Amniotic epithelial cell (primary cell): Measurements from ENCODE around the gene IL36B.

Experiments used
- DNase-seq: peaks from one replicate; pipeline ENCODE4 v3.0.0-alpha.2; 2010; ENCODE audit warnings: low read depth

Gene IL36B

DNA sequence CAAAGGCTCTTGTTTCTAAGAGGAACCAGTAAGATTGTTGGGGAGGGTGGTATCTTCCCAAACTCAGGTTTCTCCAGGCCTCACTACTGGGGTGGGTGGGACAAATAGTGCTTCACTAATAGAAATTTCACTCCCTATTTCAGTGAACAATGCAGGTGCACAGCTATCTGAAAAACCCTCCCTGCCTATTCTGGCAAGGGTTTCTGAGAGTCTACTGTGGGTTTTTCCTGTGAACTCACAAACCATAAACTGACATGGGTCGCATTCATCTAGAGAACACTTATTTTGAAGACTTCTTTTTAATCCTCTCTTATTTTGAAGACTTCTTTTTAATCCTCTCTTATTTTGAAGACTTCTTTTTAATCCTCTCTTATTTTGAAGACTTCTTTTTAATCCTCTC is 43.0 kb downstream of the IL36B start:
- no peak for DNase-seq

DNA sequence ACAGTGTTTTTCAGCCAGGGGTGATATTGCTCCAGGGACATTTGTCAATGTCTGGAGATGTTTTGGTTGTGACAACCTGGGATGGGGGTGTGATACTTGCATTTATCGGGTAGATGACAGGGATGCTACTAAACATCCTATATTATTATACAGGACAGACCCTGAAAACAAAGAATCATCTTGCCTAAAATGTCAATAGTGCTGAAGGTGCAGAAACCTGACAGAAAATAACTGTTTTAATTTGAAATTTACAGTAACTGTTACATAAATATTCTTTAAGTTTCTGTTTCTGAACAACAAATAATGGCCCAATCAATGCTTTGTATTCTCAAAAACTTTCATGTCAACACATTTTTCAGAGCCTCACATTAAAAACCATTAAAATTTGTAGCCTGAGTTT is 45.4 kb downstream of the IL36B start:
- no peak for DNase-seq

DNA sequence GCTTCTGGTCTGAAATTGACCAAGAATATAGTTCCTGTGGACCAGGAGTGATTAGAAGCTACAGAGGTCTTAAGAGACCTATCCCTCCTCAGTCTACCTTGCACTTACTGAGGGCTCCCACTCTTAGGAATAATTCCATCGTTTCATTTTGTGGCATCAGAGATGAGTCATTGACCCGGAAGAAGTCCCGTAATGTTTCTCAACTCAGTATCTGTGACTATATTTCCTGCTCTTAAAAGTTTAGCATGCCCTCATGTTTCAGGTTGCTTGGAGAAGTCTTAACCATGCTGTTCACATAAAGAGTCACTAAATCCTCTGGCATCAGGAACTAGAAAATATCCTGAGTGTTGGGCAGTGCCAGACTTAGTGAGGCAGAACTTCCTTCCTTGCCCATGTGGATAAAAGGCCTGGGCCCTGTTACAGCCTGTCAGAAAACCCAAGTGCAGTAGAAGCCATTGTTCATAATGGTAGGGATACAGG is 47.6 kb downstream of the IL36B start, which contains the start of gene IL36A:
IL36A (plus strand) TSS at position 430 of the 480 bp plus-strand sequence. CDS start 413 bp downstream, outside the sequence.
- DNase-seq: no peak

DNA sequence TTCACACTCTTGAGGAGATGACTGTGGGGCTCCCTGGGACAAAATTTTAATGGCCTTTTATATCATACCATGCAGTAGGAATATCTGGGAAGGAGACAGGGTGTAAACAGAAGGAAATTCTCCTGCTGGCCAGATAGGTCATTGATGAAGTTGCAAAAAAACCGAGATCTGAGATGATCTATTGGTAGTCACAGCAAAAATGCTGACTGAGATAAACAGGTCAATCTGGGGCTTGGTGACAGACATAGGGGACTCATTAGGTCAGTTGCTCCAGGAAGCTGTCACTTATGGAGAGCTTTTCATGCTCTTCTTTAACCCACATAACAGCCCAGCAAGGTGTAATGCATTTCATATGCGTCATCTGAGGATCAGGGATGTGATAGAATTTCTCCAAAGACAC is 50.0 kb downstream of the IL36B start:
- DNase-seq: no peak

DNA sequence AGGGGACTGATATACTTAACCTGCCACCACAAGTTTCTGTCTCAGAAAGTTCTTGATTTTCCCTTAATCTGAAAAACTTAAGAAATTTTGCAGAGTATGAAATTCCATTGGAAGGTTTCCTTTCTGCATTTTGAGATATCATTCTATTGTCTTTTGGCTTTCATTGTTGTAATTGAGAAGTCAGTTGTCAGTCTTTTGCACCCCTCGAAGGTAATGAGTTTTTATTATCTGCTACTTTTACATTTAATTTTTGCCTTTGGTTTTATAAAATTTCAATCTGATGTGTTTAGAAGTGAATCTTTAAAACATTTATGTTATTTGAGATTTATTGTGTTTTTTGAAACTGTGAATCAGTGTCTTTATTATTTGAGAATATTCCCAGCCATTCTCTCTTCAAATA is 52.2 kb downstream of the IL36B start:
- peak; percentile 3 for DNase-seq

DNA sequence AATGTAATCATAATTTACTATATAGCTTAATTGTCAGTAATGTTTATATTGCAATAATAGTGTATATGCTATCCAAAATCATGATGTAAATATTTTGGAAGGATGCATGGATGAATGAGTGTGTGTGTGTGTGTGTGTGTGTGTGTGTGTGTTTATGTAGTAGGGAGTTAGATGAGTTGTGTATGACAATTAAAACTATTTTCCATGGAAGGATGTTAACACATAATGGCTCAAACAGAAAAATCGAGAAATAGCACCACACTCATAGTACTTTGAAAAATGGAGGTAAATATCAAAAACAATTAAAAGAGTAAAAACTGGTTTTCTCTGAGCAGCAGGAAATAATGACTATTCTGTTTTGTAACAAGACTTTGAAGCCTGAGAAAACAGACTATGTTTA is 55.5 kb downstream of the IL36B start:
- no peak for DNase-seq

DNA sequence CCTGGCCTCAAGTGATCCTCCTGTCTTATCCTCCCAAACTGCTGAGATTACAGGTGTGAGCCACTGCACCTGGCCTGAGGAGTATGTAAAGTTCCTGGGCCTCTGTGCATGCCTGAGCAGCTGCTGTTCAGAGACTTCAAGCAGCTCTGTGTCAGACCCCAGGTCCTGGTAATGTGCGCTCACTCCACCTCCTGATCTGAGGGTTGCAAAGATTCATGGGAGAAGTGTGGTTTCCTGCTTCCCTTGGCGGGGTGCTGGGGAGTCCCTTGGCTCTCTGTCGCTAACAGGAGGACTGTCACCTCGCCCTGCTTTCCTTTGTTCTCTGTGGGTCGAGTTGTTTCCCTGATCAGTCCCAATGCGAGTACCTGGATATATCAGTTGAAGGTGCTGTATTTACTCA is 56.0 kb downstream of the IL36B start:
- no peak for DNase-seq

DNA sequence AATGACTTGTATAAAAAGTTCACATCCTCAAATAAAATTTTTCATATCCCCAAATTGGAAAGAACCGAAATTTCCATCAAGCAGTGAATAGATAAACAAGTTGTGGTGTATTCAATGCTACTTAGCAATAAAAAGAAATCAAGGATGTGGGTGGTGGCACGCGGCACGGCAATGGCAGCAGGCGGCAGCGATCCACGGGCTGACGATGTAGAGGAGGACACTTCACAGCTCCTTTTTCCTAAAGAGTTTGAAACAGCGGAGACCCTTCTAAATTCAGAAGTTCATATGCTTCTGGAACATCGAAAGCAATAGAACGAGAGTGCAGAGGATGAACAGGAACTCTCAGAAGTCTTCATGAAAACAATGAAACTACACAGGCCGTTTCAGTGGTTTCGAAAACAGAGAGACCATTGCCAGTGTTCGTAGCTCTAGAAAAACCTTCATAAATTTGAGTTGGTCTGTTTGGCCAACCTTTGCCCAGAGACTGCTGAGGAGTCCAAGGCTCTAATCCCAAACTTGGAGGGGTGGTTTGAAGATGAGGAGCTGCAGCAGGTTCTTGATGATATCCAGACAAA is 57.2 kb downstream of the IL36B start:
- no peak for DNase-seq

DNA sequence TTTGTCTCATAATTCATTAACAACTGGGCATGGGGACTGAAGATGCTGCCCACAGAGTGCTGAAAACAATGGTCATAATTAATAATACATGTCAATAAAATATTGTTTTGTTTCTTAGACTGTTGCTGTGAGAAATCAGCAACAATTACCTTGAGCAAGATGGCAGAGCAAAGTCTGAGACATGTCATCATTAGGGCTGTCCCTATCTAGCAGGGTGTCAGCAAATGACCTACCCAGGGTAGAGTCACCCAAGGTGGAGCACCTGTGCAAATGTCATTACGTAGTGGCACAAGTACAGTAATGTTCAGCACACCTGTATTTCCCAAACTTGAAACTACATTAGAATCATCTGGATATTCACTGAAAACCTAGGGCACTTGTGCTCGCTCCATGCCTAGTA is 58.0 kb downstream of the IL36B start:
- DNase-seq: no peak

DNA sequence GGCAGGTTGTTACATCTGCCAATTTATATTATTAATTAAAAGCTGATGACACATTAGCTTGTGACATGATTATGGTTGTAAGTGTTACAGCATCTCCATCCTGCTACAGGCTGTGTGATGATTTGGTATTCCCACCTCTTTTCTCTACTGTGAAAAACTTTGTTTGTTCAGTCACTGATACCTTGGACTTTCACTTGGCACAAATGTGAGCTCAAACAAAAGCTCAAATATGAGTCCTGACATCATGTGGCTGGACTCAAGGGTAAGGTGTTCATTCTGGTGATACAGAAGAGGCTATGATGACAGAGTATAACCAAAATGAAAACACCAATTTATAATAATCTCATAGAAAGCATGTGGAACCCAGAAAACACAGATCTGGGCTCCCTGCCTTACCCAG is 58.8 kb downstream of the IL36B start:
- DNase-seq: no peak

DNA sequence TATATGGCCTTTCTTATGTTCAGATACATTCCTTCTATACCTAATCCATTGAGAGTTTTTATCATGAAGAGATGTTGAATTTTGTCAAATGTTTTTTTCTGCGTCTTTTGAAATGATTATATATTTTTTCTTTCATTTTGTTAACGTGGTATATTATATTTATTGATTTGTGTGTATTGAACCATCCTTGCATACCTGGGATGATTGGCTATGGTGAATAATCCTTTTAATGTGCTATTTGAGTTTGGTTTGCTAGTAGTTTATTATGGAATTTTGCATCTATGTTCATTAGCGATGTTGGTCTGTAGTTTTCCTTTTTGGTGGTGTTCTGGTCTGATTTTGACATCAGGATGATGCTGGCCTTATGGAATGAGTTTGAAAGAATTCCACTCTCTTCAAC is 63.1 kb downstream of the IL36B start:
- DNase-seq: no peak

DNA sequence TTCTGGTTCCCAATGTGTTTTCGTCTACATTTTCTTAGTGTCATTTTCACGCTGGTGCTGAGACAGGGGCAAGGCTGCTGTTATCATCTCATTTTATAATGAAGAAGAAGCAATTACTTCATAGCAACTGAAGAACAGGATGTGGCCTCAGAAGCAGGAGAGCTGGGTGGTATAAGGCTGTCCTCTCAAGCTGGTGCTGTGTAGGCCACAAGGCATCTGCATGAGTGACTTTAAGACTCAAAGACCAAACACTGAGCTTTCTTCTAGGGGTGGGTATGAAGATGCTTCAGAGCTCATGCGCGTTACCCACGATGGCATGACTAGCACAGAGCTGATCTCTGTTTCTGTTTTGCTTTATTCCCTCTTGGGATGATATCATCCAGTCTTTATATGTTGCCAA is 67.6 kb downstream of the IL36B start:
- no peak for DNase-seq

DNA sequence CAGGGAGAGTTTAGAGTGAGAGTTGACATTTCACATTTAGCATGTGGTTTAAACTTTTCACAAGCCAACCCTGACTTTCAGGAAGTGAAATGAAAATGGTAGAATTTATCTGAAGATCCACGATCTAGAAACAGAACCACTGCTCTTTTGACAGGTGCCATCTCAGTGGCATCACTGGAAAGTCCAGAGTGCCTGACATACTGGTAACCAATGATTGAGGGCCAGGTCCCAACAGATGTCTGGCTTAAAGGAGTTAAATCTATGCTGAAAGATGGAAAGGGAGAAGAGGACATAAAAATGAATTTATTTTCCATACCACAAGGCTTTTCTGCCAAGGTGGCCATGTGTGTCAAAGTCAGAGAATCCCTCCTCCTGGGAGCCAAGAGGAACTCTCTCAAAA is 72.1 kb downstream of the IL36B start:
- no peak for DNase-seq

DNA sequence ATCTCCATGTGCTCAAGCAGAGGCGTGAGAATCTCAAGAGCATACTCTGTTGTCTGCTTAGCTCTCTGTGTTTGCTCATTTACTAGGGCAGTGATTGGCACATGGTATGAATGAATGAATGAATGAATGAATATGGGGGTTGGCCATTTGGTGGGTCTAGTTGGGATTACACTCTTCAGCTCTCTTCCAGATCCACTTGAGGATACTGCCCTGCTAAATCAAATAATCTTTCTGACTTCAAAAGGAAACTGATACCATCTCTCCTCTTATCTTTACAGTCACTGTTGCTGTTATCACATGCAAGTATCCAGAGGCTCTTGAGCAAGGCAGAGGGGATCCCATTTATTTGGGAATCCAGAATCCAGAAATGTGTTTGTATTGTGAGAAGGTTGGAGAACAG is 72.9 kb downstream of the IL36B start:
- DNase-seq: no peak

DNA sequence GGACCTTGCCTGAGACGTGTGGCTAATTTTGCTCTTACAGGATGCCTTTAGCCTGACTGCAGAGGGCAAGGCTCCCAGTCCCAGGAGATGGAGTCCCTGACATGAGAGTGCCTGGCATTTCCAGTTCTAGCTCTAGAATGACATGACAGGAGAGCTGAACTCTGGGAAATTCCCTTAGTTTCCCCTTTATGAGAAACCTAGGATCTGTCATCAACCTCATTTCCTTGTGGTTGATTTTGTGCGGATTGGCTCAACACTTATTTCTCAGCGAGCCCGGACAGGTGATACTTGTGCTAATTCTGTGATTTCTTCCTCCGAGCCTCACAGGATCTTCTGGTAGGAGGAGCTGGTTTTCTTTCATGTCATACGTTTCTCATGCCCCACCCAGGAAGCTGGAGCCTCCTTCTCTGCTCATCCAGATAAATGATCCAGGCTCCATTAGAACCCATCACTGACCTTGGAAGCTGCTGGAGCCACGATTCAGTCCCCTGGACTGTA is 75.1 kb downstream of the IL36B start, which contains the start of gene IL36G:
IL36G (plus strand) TSS at position 448 of the 498 bp plus-strand sequence. CDS start 633 bp downstream, outside the sequence.
- no peak for DNase-seq
